GM18858 (cell line): Measurements from ENCODE around the gene ONECUT3.
"Not testable (repeated sequence)": the region's sequence is repeated elsewhere in the genome, so short reads cannot be mapped to it uniquely, and the experiment has no call there.

Experiments
- ATAC-seq: cut with Tn5 transposase; IDR thresholded peaks from one replicate; pipeline ENCODE4 v1.9.1; 2021; ENCODE audit not compliant: unreplicated experiment

Gene ONECUT3

DNA sequence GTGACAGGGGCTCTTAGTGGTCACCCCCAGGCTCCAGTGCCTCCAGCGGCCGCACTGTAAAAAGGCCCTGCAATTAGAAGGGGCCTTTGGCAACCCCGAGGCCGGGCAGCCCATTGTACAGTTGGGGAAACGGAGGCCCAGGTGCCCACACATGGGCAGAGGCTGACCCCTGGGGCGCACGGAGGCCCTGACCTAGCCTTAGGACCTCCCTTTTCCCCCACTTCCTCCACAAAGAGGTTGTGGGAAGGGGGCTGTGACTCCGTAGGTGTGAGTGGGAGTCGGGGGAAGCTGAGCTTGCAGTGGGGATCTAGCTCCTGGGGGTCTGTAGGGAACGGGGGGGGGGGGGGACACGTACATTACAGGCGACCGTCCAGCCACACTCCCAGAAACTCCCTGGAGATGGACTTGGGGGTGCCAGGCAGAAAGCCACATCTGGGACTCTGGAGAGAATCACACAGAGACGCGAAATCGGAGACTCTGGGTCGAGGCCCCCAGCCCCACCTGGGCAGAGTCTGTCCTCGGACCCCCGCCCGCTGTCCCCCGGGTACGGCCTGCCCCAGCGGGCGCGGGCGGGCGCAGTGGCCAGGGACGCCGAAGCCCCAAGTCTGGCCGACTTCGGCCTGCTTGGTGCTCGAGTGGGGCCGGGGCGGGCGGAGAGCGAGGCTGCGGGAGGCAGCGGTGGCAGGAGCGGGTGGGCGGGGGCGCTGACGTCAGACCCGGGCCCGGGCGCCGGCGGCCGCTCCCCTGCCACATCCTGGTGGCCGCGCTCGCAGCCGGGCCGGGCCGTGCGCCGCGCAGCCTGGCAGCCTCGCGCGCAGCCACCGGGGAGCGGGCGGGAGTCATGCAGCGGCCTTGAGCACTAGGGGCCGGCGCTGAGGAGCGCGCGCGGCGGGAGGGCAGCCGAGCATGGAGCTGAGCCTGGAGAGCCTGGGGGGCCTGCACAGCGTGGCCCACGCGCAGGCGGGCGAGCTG lies at the start of gene ONECUT3:
ONECUT3 (plus strand) TSS at position 750 of the 972 bp plus-strand sequence; CDS start at position 907, 157 bp downstream.
- no peak for ATAC-seq

DNA sequence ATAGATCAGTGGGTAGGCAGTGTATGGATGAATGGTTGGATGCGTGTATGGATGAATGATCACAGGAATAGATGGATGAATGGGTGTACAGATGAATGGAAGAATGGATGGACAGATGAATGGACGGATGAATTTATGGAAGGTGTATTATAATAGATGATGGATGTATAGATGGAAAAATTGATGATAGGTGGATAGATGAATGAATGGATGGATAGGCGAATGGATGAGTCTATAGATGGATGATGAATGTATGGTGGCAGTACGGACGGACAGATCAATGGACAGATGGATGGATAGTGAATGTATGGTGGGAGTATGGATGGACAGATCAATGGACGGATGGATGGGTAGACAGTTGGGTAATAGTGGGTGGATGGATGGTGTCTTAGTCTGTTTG lies 49.0 kb upstream of the ONECUT3 start:
- ATAC-seq = no peak

DNA sequence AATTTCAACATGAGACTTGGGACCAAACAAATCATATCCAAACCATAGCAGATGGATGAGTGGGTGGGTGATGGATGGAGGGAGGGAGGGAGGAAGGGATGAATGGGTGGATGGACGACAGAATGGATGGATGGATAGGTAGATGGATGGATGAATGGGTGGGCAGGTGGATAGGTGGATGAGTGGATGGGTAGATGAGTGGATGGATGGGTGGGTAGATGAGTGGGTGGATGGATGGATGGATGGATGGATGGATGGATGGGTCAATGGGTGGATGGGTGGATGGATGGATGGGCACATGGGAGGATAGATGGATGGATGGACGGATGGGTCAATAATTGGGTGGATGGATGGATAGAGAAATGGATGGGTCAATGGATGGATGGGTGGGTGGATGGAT lies 47.9 kb upstream of the ONECUT3 start:
- no peak for ATAC-seq

DNA sequence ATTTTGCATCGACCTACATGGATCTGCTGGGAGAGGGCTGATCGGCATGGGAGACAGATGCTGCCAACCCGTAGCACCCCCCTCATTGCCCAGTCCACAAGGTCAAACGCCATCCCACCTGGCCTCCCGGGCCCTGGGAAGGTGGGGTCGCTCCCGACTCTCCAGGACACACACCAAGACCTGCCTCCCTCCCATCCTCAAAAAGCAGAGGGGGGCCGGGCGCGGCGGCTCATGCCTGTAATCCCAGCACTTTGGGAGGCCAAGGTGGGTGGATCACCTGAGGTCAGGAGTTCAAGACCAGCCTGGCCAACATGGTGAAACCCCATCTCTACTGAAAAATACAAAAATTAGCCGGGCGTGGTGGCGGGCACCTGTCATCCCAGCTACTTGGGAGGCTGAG lies 46.7 kb upstream of the ONECUT3 start:
- ATAC-seq = not testable (repeated sequence)

DNA sequence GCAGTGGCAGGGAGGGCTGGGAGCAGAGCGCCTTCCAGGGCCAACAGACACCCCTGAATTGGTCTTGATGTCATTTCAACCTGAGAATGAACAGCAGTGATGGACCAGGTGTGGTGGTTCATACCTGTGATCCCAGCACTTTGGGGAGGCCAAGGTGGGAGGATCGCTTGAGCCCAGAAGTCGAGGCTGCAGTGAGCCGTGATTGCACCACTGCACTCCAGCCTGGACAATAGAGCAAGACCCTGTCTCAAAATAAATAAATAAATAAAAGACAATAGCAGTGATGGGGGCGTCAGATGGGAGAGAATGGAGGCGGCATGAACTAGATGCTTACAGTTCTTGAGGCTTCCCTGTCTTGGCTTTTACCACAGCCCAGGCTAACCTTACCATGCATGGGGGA lies 46.1 kb upstream of the ONECUT3 start:
- no peak for ATAC-seq

DNA sequence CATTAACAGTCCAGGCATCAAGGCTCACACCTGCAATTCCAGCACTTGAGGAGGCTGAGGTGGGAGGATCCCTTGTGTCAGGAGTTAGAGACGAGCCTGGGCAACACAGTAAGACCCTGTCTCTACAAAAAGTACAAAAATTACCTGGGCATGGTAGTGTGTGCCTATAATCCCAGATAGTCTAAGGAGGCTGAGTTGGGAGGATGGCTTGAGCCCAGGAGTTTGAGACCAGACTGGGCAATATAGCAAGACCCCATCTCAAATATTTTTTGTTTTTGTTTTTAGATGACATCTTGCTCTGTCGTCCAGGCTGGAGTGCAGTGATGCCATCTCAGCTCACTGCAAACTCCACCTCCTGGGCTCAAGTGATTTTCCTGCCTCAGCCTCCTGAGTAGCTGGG lies 40.1 kb upstream of the ONECUT3 start:
- no peak for ATAC-seq

DNA sequence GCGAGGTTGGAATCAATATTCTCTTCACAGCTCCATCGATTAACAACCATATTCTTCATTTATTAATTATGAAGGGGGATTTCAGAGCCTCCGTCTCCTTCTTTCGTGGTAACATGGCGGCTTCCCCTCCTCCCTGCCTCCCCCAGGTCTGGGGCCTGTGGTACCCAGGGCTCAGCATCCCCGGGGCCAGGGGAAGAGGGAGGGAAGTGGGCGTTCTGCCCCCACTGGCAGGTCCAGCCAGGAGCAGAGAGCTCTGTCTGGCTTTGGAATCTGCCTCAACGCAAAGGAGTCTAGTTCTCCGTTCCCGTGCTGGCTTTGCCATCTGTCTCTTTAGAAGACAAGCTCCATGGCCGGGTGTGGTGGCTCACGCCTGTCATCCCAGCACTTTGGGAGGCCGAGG lies 37.8 kb upstream of the ONECUT3 start:
- no peak for ATAC-seq

DNA sequence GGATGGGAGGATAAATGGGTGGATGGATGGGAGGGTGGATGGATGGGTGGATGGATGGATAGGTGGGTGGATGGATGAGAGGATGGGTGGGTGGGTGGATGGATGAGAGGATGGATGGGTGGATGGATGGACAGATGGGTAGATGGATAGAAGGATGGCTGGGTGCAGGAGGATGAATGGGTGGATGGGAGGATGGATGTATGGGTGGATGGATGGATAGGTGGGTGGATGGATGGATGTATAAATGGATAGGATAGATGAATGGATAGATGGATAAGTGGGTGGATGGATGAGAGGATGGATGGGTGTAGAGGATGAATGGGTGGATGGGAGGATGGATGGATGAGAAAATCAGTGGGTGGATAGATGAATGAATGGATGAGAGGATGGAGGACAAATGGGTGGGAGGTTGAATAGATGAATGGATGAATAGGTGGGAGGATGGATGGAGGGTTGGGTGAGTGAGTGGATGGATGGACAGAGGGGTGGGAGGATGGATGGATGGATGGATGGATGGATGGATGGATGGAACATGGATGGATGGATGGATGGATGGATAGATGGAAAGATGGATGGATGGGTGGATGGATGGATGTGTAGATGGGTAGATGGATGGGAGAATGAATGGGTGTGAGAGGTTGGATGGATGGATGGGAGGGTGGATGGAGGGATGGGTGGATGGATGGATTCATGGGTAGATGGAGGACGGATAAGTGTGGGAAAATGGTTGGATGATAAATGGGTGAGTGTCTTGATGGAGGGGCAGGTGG lies 35.9 kb upstream of the ONECUT3 start:
- no peak for ATAC-seq

DNA sequence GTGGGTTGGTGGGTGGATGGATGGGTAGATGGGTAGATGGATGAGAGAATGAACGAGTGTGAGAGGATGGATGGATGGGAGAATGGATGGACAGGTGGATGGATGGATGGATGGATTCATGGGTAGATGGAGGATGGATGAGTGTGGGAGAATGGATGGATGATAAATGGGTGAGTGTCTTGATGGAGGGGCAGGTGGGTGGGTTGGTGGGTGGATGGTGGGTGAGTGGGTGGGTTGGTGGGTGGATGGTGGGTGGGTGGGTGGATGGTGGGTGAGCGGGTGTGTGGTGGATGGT lies 35.4 kb upstream of the ONECUT3 start:
- no peak for ATAC-seq

DNA sequence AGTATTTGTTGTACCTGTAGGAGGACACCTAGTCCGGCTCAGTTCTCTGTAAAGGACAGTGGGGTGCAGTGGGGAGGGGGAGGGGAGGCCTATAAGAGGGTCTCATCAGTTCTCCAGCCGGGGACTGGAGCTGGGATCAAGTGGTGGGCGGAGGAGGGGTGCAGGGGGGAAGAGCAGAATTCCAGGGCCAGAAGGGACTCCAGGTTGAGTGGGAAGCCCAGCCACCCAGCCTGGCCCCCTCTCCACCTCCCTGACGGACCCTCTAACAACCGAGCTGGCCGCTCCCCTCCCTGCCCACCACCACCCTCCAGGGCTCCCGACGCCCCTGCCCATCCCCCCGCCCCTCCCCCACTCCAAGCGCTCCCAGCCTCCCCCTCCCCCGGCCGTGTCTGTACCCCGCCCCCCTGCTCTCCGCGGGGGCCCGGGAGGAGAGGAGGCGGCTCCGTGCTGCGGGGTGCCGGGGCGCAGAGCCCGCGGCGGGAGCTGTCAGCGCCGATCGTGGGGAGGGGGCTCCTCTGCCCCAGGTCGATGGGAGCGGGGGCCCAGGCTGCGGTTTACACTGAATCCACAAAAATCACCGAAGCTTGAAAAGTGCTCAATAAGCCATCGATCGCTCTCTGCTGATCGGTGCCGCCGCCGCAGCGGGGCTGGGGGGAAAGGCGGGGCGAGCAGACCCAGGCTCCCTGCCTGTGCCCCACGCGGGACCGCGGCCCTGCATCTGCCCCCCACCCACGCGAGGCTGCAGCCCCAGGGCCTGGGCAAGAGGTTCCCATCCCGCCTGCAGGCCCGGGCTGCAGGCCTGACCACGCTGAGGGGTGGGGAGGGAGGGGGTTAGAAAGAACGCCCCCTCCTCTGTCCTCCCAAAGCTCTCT lies 34.6 kb upstream of the ONECUT3 start:
- no peak for ATAC-seq

DNA sequence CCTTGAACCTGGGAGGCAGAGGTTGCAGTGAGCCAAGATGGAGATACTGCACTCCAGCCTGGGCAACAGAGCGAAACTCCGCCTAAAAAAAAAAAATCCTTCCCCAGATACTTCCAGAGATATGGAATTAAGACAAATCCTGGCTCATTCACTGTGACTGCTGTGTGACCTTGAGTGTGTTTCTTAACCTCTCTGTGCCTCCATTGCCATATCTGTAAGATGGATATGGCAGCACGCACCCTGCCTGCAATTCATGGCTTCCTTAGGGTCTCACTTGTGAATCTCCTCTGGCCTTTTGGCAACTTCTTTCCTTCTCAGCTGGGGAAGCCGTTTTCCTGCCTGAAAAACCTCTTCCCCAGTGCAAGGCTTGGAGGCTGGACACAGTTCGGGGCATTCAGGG lies 33.8 kb upstream of the ONECUT3 start:
- no peak for ATAC-seq

DNA sequence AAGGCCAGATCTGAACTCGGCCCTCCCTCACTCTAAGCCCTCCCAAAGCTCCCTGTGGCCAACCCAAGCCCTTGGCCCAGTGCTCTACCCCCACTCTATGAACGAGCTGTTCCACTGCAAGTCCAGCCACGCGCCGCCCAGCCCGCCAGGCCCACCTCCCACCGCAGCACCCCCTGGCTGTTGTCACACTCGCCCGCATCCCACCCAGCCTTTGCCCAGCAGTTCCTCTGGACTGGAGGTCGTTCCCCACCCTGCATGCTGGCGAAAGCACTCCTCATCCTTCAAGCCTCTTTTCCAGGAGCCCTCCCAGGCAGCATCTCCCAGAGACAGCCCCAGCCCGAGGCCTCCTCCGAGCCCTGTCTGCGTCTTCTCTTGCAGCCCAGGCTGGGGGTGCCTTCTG lies 33.1 kb upstream of the ONECUT3 start:
- no peak for ATAC-seq

DNA sequence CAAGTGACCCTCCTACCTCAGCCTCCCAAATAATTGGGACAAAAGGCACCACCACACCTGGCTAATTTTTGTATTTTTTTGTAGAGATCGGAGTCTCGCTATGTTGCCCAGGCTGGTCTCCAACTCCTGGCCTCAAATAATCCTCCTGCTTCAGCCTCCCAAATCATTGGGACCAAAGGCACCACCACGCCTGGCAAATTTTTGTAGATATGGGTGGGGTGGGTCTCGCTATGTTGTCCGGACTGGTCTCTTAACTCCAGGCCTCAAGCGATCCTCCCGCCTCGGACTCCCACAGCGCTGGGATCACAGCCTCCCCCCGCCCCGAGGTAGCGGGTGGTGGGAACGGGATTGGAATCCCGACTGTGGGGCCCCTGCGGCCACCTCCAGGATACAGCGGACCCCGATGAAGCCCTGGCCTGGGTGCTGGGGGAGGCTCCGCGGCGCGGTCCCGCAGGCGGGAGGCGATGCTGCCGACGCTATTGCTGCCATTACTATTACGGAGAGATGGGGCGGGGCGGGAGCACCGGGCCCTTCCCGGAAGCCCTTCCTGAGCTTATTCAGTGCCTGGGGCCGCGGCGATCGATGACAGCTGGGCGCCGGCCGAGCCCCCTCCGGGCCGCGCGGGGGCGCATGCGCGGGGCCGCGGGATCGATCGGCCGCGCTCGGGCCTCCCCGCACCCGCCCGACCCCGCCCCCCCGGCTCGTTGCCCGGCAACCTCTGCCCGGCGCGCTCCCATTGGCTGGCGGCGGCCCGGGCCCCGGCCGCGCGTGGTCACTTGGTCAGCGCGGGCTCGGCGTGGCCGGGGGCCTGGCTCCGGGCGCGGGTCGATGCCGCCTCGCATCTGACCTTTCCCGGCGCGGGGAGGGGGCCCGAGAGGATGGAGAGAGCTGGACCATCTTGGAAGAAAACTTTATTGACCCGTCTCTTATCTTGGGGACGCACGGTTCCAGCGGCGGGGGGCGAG lies 27.9 kb upstream of the ONECUT3 start:
- ATAC-seq = no peak

DNA sequence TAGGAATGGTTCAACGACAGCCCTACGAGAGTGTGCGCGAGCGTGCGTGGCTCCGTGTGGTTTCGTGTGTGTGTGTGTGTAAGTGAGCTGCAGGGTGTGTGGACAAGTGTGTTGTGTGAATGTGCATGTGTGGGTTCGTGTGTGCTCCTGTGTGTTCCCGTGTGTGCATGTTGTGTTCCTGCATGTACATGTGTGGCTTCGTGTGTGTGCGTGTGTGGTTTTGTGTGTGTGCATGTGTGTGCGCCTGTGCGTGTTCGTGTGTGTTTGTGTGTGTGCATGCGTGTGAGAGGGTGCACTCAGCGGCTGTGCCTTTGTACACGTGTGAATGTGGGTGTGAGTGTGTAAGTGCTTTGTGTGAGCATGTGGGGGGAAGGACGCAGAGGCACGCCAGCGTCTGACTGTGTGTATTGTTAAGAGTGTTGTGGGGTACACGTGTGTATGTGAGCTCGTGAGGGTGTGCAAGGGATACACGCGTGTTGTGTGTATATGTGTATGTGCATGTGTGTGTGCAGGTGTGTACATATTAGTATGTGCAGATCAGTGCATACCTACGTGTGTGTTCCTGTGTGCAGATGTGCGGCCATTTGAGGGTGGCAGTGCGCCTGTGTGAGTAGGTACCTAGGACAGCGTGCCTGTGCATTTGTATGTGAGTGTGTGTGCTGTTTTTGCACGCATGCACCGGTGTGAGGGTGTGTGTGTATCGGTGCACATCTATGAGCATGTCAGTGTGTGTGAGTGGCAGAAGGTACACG lies 24.3 kb upstream of the ONECUT3 start:
- ATAC-seq = no peak

DNA sequence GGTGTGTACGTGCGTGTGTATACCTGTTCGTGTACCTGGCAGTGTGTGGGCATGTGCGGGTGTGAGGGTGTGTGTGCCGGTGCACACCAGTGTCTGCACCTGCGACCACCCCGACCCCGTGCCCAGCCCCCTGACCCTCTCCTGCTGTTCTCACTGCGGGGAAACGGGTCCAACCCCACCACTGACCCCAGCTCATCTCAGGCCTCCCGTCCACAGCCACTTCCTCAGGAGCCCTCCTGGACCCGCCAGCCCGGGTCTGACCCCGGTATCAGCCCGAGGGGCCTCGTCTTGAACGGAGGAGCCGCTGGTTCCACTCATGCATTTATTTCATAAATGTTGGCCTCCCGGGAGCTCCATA lies 23.8 kb upstream of the ONECUT3 start:
- ATAC-seq = no peak

DNA sequence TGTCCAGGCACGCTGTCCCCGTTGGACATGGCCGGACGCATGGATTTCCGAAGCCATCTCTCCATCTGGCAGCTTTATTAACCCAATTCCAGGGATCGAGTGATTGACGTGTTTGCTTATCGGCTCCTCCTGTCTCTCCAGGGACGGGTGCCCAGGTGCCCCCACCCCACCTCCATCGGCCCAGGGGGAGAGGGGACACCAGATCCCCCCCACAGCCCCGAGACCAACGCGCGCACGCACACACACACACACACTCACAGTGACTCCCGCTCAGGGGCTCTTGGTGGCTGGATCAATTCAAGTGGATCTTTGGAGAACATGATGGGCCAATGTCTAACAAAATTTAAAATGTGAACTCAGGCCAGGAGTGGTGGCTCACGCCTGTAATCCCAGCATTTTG lies 23.1 kb upstream of the ONECUT3 start:
- ATAC-seq = no peak

DNA sequence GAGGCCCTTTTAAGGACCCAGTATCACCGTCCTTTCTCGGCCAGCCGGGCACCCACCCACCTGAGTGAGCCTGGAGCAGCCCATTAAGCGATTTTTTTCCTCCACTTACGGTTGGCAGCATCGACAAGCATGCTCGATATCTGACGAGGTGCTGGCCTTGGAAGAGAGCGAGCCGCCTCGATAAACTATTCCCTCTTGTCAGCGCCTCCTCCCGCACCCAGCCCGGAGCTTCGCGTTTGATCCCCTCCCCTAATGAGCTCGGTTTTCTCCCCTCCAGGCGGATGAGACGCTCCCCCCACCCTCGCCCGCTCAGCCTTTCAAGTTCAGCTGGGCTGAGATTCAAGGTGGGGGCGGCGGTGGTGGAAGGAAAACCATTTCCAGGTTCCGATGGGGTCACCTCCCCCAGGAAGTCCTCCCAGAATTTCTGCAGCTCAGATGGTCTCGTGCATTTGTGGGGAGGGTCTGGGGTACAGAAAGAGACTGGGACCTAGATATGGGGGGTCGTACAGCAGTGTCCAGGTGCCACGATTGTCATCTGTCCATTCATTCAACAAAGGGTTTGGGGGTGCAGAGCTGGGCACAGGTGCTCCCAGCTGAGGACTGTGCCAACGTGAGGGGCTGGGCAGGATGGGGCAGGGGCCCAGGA lies 18.9 kb upstream of the ONECUT3 start:
- ATAC-seq = no peak

DNA sequence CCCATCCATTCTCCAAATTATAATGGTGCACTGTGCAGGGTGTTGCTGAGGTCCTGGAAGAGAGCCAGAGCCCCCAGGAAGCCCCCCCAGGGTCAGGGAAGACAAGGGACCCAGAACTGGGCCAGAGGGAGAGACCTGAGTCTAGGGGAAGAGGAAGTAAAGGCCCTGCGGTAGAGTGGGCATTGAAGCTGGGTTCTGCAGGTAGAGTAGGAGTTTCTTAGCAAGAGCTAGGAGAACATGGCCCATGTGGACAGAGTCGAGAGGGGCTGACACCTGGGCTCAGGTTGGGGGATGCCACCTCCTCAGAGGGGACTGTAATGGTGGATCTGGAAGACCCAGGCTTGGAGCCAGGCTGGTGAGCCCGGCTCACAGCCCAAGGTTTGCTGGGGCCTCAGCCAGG lies 17.0 kb upstream of the ONECUT3 start:
- no peak for ATAC-seq

DNA sequence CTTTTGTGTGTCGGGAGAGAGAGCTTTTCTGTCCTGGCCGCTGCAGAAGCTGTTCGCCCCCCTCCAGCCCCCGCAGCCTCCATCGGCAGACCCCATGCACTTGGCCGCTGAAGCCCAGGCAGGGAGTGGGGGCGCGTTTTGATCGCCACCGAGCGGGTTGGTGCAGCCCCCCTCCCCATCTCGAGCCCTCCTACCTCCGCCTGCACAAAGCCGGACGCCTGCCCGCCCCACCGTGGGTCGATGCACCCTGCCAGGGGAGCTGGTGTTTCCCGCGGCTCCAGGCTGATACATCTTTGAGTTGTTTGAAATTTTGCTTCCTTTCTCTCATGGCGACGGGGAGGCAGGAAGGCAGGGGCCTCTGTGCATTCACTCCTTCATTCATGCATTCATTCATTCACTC lies 16.4 kb upstream of the ONECUT3 start:
- no peak for ATAC-seq
